GM10266 (cell line): Measurements from ENCODE around the gene TRERF1.

Source experiments
- DNase-seq: peaks from one replicate; pipeline ENCODE4 v3.0.0; 2012; ENCODE audit errors: extremely low spot score
- CTCF ChIP-seq: IDR thresholded peaks from 2 replicates; pipeline ENCODE4 v1.5.1; 2012; ENCODE audit warnings: mild to moderate bottlenecking, low read depth; ENCODE audit not compliant: control insufficient read depth, insufficient read depth; ENCODE audit errors: missing control alignments

Gene TRERF1

GRCh38 chr6:42423244-42423643, 28.5 kb downstream of the TRERF1 start:
- no peak for TF ChIP-seq CTCF
- DNase-seq = no peak

- no peak for DNase-seq
- TF ChIP-seq CTCF = no peak
These were observed 31.0 kb downstream of the TRERF1 start for GRCh38 chr6:42420741-42421140.

DNA sequence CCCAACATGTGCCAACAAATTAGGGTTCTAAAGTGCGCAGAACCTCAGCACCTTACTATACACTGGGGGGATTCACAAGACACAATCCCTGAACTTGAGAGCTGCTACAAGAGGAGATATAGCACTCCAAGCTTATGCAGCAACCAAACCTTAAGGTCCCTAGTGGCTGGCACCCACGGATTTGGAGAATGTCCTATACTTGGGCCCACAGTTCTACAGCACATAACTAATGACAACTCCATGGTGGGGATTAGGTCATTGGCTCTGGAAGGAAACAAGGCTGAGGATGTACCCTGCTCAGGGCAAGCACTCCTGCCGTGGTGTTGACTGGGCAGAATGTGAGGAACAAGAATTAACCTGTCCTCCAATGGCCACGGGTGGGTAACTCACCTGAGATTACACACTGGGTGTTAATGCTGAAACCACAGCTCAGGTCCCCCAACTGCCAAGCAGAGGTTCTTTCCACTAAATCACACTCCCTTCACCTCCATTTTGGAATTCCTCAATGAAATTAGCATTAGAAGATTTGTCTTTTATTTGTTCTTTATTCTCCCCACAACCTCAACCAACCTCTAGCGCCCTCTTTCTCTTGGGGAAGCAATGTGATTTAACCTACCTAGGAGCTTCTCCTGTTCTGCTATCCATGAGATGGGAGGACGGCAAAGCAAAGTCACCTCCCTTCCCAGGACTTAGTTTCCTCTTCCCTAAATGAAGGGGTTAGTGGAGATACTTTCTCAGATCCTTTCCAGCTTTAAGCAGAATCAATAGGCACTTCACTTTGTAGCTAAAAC, 32.0 kb downstream of the TRERF1 start:
- no peak for DNase-seq
- no peak for TF ChIP-seq CTCF

DNA sequence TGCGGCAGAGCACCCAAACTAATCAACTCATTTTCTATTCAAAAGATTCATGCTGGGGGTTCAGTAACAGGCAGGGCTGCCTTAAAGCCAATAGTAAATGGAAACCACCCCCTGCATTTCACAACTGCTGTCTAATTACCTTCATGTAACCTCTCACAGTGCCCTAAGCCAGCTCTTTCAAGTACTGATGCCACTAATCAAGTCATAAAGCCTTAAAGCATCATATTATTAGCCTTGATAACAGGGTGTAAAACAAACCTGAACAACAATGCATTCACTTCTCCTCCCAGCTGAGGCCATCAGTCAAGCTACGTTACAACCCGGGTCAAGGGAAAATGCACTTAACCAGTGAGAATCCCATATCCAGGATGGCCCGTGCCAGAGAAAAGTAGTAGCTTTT, 33.0 kb downstream of the TRERF1 start:
- DNase-seq = no peak
- TF ChIP-seq CTCF = no peak

GRCh38 chr6:42417641-42418112, 34.0 kb downstream of the TRERF1 start:
- no peak for DNase-seq

GRCh38 chr6:42411406-42411805, 40.3 kb downstream of the TRERF1 start:
- DNase-seq = no peak
- no peak for TF ChIP-seq CTCF

More at GRCh38 chr6:42417641-42418112, 34.0 kb downstream of the TRERF1 start:
- no peak for TF ChIP-seq CTCF

DNA sequence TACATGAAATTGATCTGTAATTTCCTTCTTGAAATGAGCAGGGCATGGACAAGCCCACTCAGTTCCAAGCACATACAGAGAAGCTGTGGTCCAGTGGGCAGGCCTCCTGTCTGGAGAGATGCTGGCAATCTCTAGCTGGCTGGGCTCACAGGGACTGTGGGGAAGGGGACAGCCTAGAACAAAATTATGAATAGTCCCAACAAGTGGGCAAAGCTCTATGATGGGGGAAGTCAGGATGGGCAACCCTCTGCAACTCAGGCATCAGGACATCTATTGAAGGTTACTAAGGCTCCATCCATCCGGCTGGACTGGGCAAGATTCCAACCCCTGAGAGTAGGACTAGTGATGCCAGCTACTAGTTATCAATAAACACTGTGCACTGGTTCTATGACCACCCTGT, 40.9 kb downstream of the TRERF1 start:
- DNase-seq = no peak
- no peak for TF ChIP-seq CTCF
